Measurements from ENCODE around the gene ARMC7. TPM values are rescaled to one million over a fixed set of nuclear protein-coding genes. Genes with fewer than 3 reads are reported as not detected.

The ARMC7 gene
- total RNA-seq = 10 to 100 TPM in 2 of 3 donors, 1 to 10 TPM in 1; 9.3 to 18.6 (median 11.3) TPM
- 7.7 TPM for total RNA-seq (2013)

DNA sequence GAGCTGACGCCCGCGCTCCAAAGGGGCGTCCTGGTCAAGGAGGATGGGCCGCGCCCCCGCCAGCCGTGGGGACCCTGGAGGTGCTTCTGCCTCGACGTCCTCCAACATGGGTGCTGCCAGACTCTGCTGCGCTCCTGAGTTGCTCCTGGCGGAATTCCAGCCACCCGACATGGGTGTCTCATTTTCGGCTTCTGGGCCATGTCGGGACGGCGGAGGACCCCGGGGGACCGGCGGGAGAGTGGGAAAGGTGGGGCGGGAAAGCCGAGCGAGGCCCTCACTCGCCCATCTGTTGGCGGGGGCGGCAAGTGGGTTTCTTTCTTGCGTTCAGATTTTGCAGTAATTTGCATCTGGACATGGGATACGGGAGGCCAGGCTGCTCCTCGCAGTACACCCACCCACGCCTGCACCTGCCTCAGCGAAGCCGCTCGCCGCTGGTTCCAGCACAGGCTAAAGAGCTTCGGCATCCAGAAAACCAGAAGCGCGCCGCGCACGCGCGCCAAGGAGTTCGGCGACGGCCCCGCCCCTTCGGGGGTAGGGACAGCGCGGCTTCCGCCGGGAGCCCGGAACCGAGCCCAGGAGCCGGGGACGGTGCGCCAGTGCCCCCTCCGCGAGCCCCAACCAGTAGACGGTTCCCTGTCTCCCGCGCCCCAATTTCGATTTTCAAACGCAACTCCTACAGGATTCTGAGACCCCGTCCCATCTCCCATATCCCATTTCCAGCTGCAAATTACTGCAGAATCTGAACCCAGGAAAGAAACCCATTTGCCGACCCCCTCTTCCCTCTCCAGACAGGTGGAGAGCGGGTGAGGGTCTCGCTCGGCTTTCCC is at the start of gene ARMC7:
Gene ARMC7, plus strand, starts transcription at position 563 of the 827 bp plus-strand sequence. CDS start 320 bp downstream, outside the sequence.
- DNase-seq (peak; percentile 89 to 94), ATAC-seq (peak; percentile 82 to 89 (median 83))
- no peaks in the 10 kb centered on the region for H3K27me3 ChIP-seq (ENCODE audit: control insufficient read depth, insufficient read depth, low read length)
- H3K27ac ChIP-seq (ENCODE audit: low read length) = peak within 1 kb of the TSS; percentile 65
- Mint-ChIP-seq H3K9me3 (no peaks in the 10 kb centered on the region), H3K4me1 (peaks cover 30 to 35% of the 10 kb centered on the region in 2 donors), H3K4me3 (peak within 1 kb of the TSS; percentile 89), H3K27me3 (ENCODE audit: low read depth in 2 of 2) (no peaks in the 10 kb centered on the region), H3K27ac (peak within 1 kb of the TSS; percentile 74 to 79), H3K36me3 (no peaks in the 10 kb centered on the region)
- WGBS (ENCODE audit: insufficient coverage) = under 1% methylated on average over 68 of the region's 68 CpGs
- H3K4me1 ChIP-seq (ENCODE audit: control insufficient read depth, insufficient read depth, low read length) = peaks cover 36% of the 10 kb centered on the region
- TF ChIP-seq, protein P1, sequence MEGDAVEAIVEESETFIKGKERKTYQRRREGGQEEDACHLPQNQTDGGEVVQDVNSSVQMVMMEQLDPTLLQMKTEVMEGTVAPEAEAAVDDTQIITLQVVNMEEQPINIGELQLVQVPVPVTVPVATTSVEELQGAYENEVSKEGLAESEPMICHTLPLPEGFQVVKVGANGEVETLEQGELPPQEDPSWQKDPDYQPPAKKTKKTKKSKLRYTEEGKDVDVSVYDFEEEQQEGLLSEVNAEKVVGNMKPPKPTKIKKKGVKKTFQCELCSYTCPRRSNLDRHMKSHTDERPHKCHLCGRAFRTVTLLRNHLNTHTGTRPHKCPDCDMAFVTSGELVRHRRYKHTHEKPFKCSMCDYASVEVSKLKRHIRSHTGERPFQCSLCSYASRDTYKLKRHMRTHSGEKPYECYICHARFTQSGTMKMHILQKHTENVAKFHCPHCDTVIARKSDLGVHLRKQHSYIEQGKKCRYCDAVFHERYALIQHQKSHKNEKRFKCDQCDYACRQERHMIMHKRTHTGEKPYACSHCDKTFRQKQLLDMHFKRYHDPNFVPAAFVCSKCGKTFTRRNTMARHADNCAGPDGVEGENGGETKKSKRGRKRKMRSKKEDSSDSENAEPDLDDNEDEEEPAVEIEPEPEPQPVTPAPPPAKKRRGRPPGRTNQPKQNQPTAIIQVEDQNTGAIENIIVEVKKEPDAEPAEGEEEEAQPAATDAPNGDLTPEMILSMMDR (IDR thresholded peaks at IDR 0.05) = no peak
- peak within 1 kb of the TSS; percentile 93 for H3K4me3 ChIP-seq (ENCODE audit: low read length)
- peaks cover 2% of the 10 kb centered on the region for H3K36me3 ChIP-seq (ENCODE audit: control insufficient read depth, insufficient read depth, low read length)
- no peaks in the 10 kb centered on the region for H3K9me3 ChIP-seq (ENCODE audit: control insufficient read depth, insufficient read depth, low read length)
- intact Hi-C loops (cut with micrococcal nuclease) = loop anchor here (5.0 kb wide), 2 partner anchors 43 to 73 kb away; partner anchors contain the start of genes JPT1 and SUMO2

DNA sequence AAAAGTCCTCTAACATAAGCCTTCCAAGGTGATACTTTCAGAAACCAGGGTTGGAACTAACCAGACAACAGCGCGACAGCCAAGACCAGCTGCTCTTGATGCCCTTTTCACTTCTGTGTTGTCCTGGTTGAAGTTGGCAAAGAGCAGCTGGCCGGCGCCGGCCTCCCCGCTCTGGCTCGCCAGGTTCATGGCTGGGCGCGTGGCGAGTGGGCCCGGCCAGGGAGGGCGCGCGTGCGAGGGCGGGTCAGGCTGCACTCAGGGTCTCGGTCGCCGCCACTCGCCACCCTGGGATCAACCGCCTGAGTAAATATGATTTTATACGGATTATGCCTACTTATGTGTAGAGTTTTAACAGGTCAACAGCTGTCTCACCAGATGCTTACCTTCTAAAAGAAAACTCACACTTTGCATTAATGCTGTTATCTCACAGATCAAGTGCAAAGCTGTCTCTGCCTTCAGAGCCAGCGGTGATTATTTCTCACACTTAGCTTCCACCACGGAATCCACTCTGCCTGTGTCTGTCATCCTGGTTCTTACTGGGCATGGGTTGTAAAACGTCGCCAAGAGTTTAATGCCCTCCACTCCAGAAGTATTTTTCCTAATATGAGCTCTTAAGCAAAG is 49.2 kb upstream of the ARMC7 start:
- Histone ChIP-seq H3K9me3 (ENCODE audit: control insufficient read depth, insufficient read depth, low read length) (no peaks in the 10 kb centered on the region), H3K27me3 (ENCODE audit: control insufficient read depth, insufficient read depth, low read length) (no peaks in the 10 kb centered on the region), H3K27ac (ENCODE audit: low read length) (no peak overlapping the region), H3K4me3 (ENCODE audit: low read length) (no peak overlapping the region), H3K4me1 (ENCODE audit: control insufficient read depth, insufficient read depth, low read length) (no peaks in the 10 kb centered on the region), H3K36me3 (ENCODE audit: control insufficient read depth, insufficient read depth, low read length) (peaks cover 50% of the 10 kb centered on the region)
- intact Hi-C loops (cut with micrococcal nuclease) = no loop called here
- H3K36me3 Mint-ChIP-seq = peaks cover 10% of the 10 kb centered on the region
- ATAC-seq = no peak
- DNase-seq = no peak
- no peak overlapping the region for H3K4me3 Mint-ChIP-seq
- no peaks in the 10 kb centered on the region for H3K9me3 Mint-ChIP-seq
- no peaks in the 10 kb centered on the region for H3K4me1 Mint-ChIP-seq
- H3K27me3 Mint-ChIP-seq (ENCODE audit: low read depth in 2 of 2) = no peaks in the 10 kb centered on the region
- TF ChIP-seq, protein P1 (IDR thresholded peaks at IDR 0.05) = no peak
- H3K27ac Mint-ChIP-seq = no peak overlapping the region
- WGBS (ENCODE audit: insufficient coverage) = 96% methylated on average over 24 of the region's 26 CpGs

DNA sequence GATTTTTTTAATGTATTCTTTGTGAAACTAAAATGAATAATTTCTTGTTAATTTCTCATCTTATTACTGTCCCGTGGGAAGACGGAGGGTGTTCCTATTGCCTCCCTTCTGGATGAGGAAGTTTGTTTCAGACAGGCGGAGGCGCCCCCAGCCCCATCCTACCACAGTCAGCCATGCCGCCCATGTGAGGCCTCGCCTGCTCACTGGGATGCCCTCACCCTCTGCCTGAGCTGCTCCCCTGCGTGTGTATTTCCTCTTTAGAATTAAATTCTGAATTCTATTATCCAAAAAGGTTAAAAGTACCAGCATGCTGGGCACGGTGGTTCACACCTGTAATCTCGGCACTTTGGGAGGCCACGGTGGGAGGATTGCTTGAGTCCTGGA is 48.7 kb upstream of the ARMC7 start:
- no peak overlapping the region for H3K27ac Mint-ChIP-seq
- Histone ChIP-seq H3K27ac (ENCODE audit: low read length) (no peak overlapping the region), H3K9me3 (ENCODE audit: control insufficient read depth, insufficient read depth, low read length) (no peaks in the 10 kb centered on the region), H3K36me3 (ENCODE audit: control insufficient read depth, insufficient read depth, low read length) (peaks cover 50% of the 10 kb centered on the region), H3K27me3 (ENCODE audit: control insufficient read depth, insufficient read depth, low read length) (no peaks in the 10 kb centered on the region), H3K4me1 (ENCODE audit: control insufficient read depth, insufficient read depth, low read length) (no peaks in the 10 kb centered on the region), H3K4me3 (ENCODE audit: low read length) (no peak overlapping the region)
- peaks cover 10% of the 10 kb centered on the region for H3K36me3 Mint-ChIP-seq
- no peak overlapping the region for H3K4me3 Mint-ChIP-seq
- DNase-seq (no peak), ATAC-seq (no peak)
- no peaks in the 10 kb centered on the region for H3K9me3 Mint-ChIP-seq
- WGBS (ENCODE audit: insufficient coverage) = 98% methylated on average over 10 of the region's 10 CpGs
- intact Hi-C loops (cut with micrococcal nuclease) = no loop called here
- no peaks in the 10 kb centered on the region for H3K27me3 Mint-ChIP-seq (ENCODE audit: low read depth in 2 of 2)
- no peaks in the 10 kb centered on the region for H3K4me1 Mint-ChIP-seq
- TF ChIP-seq, protein P1 (IDR thresholded peaks at IDR 0.05) = no peak
